Mesothelial cell of epicardium (in vitro differentiated cells): ENCODE measurements around the gene DPP6. TPM values are rescaled to one million over a fixed set of nuclear protein-coding genes. Genes with fewer than 3 reads are reported as not detected.

Source experiments
- DNase-seq, 2 experiments: peaks; one replicate each; pipeline ENCODE4 v3.0.0; 2021; ENCODE audit warnings: low spot score in 2 of 2; ENCODE audit not compliant: unreplicated experiment in 2 of 2
- H3K27ac Mint-ChIP-seq: 2 replicates; pipeline ENCODE4 v1.8.0; 2021; ENCODE audit warnings: mixed read lengths
- H3K27me3 Mint-ChIP-seq: 2 replicates; pipeline ENCODE4 v1.8.0; 2021; ENCODE audit warnings: low read depth, mixed read lengths
- H3K36me3 Mint-ChIP-seq: 2 replicates; pipeline ENCODE4 v1.8.0; 2021; ENCODE audit warnings: mixed read lengths
- H3K4me1 Mint-ChIP-seq: 2 replicates; pipeline ENCODE4 v1.8.0; 2021; ENCODE audit warnings: mixed read lengths
- H3K4me3 Mint-ChIP-seq: 2 replicates; pipeline ENCODE4 v1.8.0; 2021; ENCODE audit warnings: mild to moderate bottlenecking, moderate library complexity, mixed read lengths
- H3K9me3 Mint-ChIP-seq: 2 replicates; pipeline ENCODE4 v1.8.0; 2021; ENCODE audit warnings: mixed read lengths
- CTCF ChIP-seq: fragments of 200-600 bp; sonication (generic); IDR thresholded peaks from one replicate; pipeline ENCODE4 v1.5.0; 2021; ENCODE audit warnings: antibody characterized with exemption; ENCODE audit not compliant: unreplicated experiment
- total RNA-seq: library from RNA; stranded (reverse); gene quantifications from 3 replicates; pipeline ENCODE4 v1.2.1, GENCODE V29; 2021

Gene DPP6
- total RNA-seq, 1 donor from 2014 or later = 0.09 TPM

- Mint-ChIP-seq H3K36me3 (no peaks in the 10 kb centered on the region), H3K27ac (no peak overlapping the region), H3K27me3 (no peaks in the 10 kb centered on the region), H3K9me3 (no peaks in the 10 kb centered on the region), H3K4me1 (no peaks in the 10 kb centered on the region), H3K4me3 (no peak overlapping the region)
- no peak for DNase-seq
- TF ChIP-seq CTCF = no peak
These were observed 378.8 kb downstream of the DPP6 start for GRCh38 chr7:154431045-154431444.

DNA sequence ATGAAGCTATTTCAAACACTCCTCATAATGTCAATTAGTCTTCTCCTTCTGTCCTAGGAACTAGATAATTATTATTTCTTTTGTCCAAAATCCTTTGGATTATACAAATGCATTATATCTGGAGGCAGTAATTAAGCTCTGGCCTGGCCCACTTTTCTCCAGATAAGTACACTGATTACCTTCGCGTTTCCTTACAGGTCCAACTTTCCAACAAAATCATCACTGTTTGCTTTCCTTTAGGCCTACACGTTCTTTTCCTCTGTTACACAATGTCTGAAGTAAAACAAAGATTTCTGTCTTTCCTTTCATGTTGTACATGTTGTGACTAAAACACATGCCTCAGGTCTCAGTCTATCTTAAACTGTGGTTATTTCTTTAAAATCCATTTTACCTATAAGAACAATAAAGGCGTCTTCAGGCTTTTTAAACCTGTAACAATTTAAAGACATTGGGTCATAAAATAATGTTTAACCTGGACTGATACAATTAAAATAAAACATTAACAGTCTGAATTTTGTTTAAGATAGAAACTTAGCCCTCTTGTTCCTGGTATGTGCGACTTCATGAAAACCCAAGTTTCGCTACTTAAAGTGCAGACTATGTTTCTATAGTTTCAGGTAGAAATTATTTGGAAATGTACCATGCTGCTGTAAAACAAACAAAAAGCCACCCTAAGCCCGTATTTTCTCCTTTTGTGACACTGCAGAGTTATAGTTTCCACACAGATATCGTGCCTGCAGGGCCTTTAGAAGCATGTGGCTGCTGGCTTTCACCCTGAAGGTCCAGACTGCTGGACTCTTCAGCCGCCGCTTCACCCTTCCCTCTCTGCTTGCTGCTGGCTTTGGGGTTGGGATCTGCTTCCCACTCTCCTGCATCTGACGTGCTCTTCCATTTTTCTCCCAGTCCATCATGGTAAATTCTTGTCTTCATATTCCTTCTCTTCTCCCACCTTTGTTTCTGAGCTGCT, 381.7 kb downstream of the DPP6 start:
- Mint-ChIP-seq H3K27me3 (no peaks in the 10 kb centered on the region), H3K27ac (no peak overlapping the region), H3K4me1 (no peaks in the 10 kb centered on the region), H3K36me3 (no peaks in the 10 kb centered on the region), H3K4me3 (no peak overlapping the region), H3K9me3 (no peaks in the 10 kb centered on the region)
- no peak for DNase-seq
- no peak for TF ChIP-seq CTCF

GRCh38 chr7:154436560-154436959, 384.4 kb downstream of the DPP6 start:
- TF ChIP-seq CTCF = no peak
- H3K4me1 Mint-ChIP-seq = no peaks in the 10 kb centered on the region
- no peak overlapping the region for H3K27ac Mint-ChIP-seq
- no peak overlapping the region for H3K4me3 Mint-ChIP-seq
- DNase-seq = no peak
- H3K9me3 Mint-ChIP-seq = no peaks in the 10 kb centered on the region
- no peaks in the 10 kb centered on the region for H3K36me3 Mint-ChIP-seq
- no peaks in the 10 kb centered on the region for H3K27me3 Mint-ChIP-seq

DNA sequence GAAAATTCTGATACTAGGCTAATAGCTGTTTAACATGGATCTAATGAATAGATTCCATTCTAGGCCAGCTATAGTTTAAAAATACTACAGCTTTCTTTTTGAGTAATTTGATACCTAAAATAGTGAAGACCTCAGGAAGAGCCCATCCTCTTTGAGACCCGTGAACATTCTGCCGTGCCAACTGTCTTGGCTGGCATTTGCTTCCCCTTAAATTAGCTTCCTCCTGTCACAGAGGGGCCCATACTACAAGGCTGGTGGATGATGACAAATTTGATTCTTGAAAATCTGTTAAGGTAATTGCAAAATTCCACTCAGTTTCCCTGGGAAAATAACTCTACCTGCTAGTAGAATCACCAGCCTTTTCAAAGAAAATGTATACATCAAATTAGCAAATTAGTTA, 385.0 kb downstream of the DPP6 start:
- Mint-ChIP-seq H3K9me3 (no peaks in the 10 kb centered on the region), H3K27me3 (no peaks in the 10 kb centered on the region), H3K4me3 (no peak overlapping the region), H3K27ac (no peak overlapping the region), H3K4me1 (no peaks in the 10 kb centered on the region), H3K36me3 (no peaks in the 10 kb centered on the region)
- no peak for TF ChIP-seq CTCF
- no peak for DNase-seq

DNA sequence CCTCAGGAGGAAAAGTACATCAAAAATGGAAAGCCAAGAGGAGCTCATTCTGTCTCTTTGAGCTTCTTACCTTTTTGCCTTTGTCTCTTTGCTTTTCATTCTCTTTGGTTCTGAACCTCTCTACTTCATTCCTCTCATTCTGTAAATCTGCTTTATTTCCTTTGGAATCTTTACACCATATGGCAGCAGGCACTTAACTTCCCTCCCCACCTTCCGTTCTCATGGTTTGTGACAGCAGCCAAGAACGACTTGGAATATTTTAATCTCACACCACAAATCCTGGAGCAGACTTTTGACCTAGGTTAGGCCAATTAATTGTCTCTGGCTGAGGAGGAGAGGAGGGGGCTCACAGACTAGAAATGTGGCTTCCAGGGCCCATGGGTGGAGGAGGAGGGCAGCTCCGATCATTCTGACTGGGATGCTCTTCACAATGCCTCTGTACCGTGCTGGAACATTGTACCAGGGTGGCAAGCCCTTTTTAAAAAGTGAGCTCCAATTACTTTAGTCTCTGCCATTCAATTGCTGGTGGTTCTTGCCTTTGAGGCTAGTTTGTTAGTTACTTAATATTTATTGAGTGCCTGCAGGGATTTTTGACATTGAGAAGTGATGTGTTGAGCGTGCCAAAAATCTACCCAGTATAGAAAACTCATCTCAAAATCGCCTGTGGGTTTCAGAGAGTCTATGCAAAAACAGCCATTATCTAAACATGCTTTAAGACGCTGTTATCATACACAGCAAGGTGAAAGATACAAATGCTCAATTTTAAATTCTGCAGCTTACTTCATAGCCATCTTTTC, 386.6 kb downstream of the DPP6 start:
- Mint-ChIP-seq H3K4me3 (no peak overlapping the region), H3K9me3 (no peaks in the 10 kb centered on the region)

More for the DNA sequence above, 386.6 kb downstream of the DPP6 start:
- DNase-seq = no peak
- no peaks in the 10 kb centered on the region for H3K4me1 Mint-ChIP-seq
- no peak overlapping the region for H3K27ac Mint-ChIP-seq
- no peak for TF ChIP-seq CTCF
- no peaks in the 10 kb centered on the region for H3K36me3 Mint-ChIP-seq
- H3K27me3 Mint-ChIP-seq = no peaks in the 10 kb centered on the region
